HepG2 (cell line): ENCODE data around the gene CNTN5. TPM values are rescaled to one million over a fixed set of nuclear protein-coding genes. Genes with fewer than 3 reads are reported as not detected.

Source experiments
- ATAC-seq: fragments of 200-7000 bp; cut with Tn5 transposase; 3 replicates; pipeline ENCODE4 v1.9.1; 2020; ENCODE audit warnings: mild to moderate bottlenecking, moderate library complexity
- BruUV-seq: library from RNA; stranded (reverse); fragments of 400-500 nt; replicated peaks from 2 replicates; lab custom pipeline; 2021; lab: Mats Ljungman, UMichigan
- CTCF ChIA-PET: fragments of 300-600 bp; formaldehyde crosslinking; extraction: SDS; loops from one replicate; lab custom pipeline; 2021; ENCODE audit warnings: low total read pairs, inconsistent platforms, low intra/inter-chr PET ratio; lab: Yijun Ruan, JAX
- POLR2A ChIA-PET: fragments of 350-600 bp; sonication (Branson Sonifier 250); formaldehyde crosslinking; loops from one replicate; lab custom pipeline; 2020; ENCODE audit warnings: antibody characterized with exemption, inconsistent platforms; lab: Yijun Ruan, JAX
- DNase-seq: peaks from one replicate; pipeline ENCODE4 v3.0.0-alpha.2; 2015; ENCODE audit warnings: low spot score
- FAIRE-seq: peaks from 3 replicates; lab custom pipeline; 2011; peaks lifted over from hg19 to GRCh38; lab: Jason Lieb, UNC
- H2AFZ ChIP-seq: one replicate; pipeline ENCODE4 v1.6.1; 2011; ENCODE audit warnings: low read length, inconsistent platforms
- H3K27ac ChIP-seq: fragments of 300-600 bp; 3 replicates; pipeline ENCODE4 v1.8.0; 2011; ENCODE audit warnings: mixed run types, mild to moderate bottlenecking, mixed read lengths, low read length, inconsistent platforms; ENCODE audit not compliant: insufficient read depth; ENCODE audit errors: extremely low read length
- H3K27me3 ChIP-seq, 2 experiments: fragments of 200-600 bp in 1 of 2; 2 replicates in 1 of 2; 3 replicates in 1 of 2; pipeline versions ENCODE4 v1.6.0 to v1.8.0; 2011; ENCODE audit warnings: low read length in 2 of 2, mild to moderate bottlenecking in 2 of 2, moderate library complexity in 2 of 2, inconsistent platforms in 1 of 2; ENCODE audit not compliant: insufficient read depth in 2 of 2, control insufficient read depth in 1 of 2
- H3K36me3 ChIP-seq, 2 experiments: fragments of 200-600 bp in 1 of 2; replicated peaks in 1 of 2; 2 replicates in 1 of 2; 3 replicates in 1 of 2; pipeline versions ENCODE4 v1.5.1 to v1.8.0; 2011; ENCODE audit warnings: low read length in 2 of 2, inconsistent platforms in 1 of 2; ENCODE audit not compliant: insufficient read depth in 2 of 2, control insufficient read depth in 1 of 2
- H3K4me1 ChIP-seq: 2 replicates; pipeline ENCODE4 v1.5.1; 2012; ENCODE audit warnings: low read length, inconsistent platforms; ENCODE audit not compliant: insufficient read depth
- H3K4me2 ChIP-seq: 2 replicates; pipeline ENCODE4 v1.6.0; 2011; ENCODE audit warnings: low read depth, low read length, inconsistent platforms
- H3K4me3 ChIP-seq, 3 experiments: fragments of 200-600 bp in 1 of 3; sonication (generic), shearing (Covaris generic) in 1 of 3; replicated peaks in 1 of 3; 2 replicates each; pipeline ENCODE4 v1.5.1; 2011 to 2016; ENCODE audit warnings: low read length in 3 of 3, inconsistent platforms in 2 of 3, low read depth in 2 of 3, mild to moderate bottlenecking in 2 of 3, control low read depth in 1 of 3, mixed read lengths in 1 of 3; ENCODE audit not compliant: insufficient read depth in 1 of 3
- H3K79me2 ChIP-seq: one replicate; pipeline ENCODE4 v1.6.1; 2011; ENCODE audit warnings: low read length, inconsistent platforms; ENCODE audit not compliant: insufficient read depth
- H3K9ac ChIP-seq: 2 replicates; pipeline ENCODE4 v1.6.0; 2011; ENCODE audit warnings: mild to moderate bottlenecking, low read depth, low read length, inconsistent platforms; ENCODE audit not compliant: insufficient read depth
- H3K9me3 ChIP-seq: 2 replicates; pipeline ENCODE4 v1.5.1; 2012; ENCODE audit warnings: mild to moderate bottlenecking, low read length
- H4K20me1 ChIP-seq: 2 replicates; pipeline ENCODE4 v1.6.0; 2011; ENCODE audit warnings: inconsistent platforms, mild to moderate bottlenecking, low read length, moderate library complexity; ENCODE audit not compliant: insufficient read depth
- ADNP ChIP-seq: sonication (generic); formaldehyde crosslinking; IDR thresholded peaks from 2 replicates; pipeline ENCODE4 v1.4.0; 2020; ENCODE audit warnings: missing genetic modification reagents
- ARNTL ChIP-seq: sonication (generic); formaldehyde crosslinking; IDR thresholded peaks from 2 replicates; pipeline ENCODE4 v1.4.0; 2020; ENCODE audit warnings: mild to moderate bottlenecking, missing genetic modification reagents
- ATF7 ChIP-seq, 2 experiments: fragments of 450-650 bp in 1 of 2; sonication (generic) in 1 of 2; formaldehyde crosslinking in 1 of 2; IDR thresholded peaks; 2 replicates each; pipeline versions ENCODE4 v1.4.0 to v1.6.1; 2016 to 2020; ENCODE audit warnings: antibody characterized with exemption in 1 of 2, mild to moderate bottlenecking in 1 of 2, missing genetic modification reagents in 1 of 2
- HNF4G ChIP-seq, 2 experiments: sonication (generic) in 1 of 2; formaldehyde crosslinking in 1 of 2; IDR thresholded peaks; 2 replicates each; pipeline versions ENCODE4 v1.4.0 to v1.6.1; 2011 to 2020; ENCODE audit warnings: borderline replicate concordance in 2 of 2, low read depth in 2 of 2, mild to moderate bottlenecking in 2 of 2, low read length in 1 of 2, missing genetic modification reagents in 1 of 2, moderate library complexity in 1 of 2
- KAT7 ChIP-seq: IDR thresholded peaks from 2 replicates; pipeline ENCODE4 v1.6.1; 2018; ENCODE audit warnings: borderline replicate concordance, missing compliant biosample characterization
- LCORL ChIP-seq, 2 experiments: fragments of 450-650 bp in 1 of 2; sonication (generic) in 1 of 2; formaldehyde crosslinking in 1 of 2; IDR thresholded peaks; 2 replicates each; pipeline versions ENCODE4 v1.5.0 to v1.6.1; 2017 to 2020; ENCODE audit warnings: antibody characterized with exemption in 1 of 2, missing genetic modification reagents in 1 of 2
- NCOA2 ChIP-seq: sonication (generic); formaldehyde crosslinking; IDR thresholded peaks from 2 replicates; pipeline ENCODE4 v1.8.0; 2022; ENCODE audit warnings: inconsistent platforms
- SUZ12 ChIP-seq: fragments of 150-350 bp; IDR thresholded peaks from 2 replicates; pipeline ENCODE4 v1.6.1; 2014; ENCODE audit warnings: low read depth, low read length
- ZNF138 ChIP-seq: sonication (generic); formaldehyde crosslinking; IDR thresholded peaks from 2 replicates; pipeline ENCODE4 v1.5.0; 2020; ENCODE audit warnings: mild to moderate bottlenecking, low read depth, missing genetic modification reagents
- ZNF367 ChIP-seq: sonication (generic); formaldehyde crosslinking; IDR thresholded peaks from 2 replicates; pipeline ENCODE4 v1.4.0; 2020; ENCODE audit warnings: missing genetic modification reagents, borderline replicate concordance
- ZNF839 ChIP-seq: sonication (generic); formaldehyde crosslinking; IDR thresholded peaks from 2 replicates; pipeline ENCODE4 v1.4.0; 2020; ENCODE audit warnings: missing genetic modification reagents, mild to moderate bottlenecking, borderline replicate concordance
- WGBS: methylation state at CpG from one replicate; pipeline ENCODE4 v1.1.6; 2017; ENCODE audit warnings: low lambda C conversion rate; 5-methylcytosine and 5-hydroxymethylcytosine counted together
- in situ Hi-C: cut with HindIII; loops from 2 replicates; pipeline ENCODE4 v1.10.0; 2017; ENCODE audit warnings: low pct_unique_long_range_greater_than_20kb; ENCODE audit not compliant: extremely low pct_ligation_motif_present
- intact Hi-C: fragments of 100-400 bp; cut with micrococcal nuclease; formaldehyde crosslinking; loops from one replicate; pipeline ENCODE4 v1.10.0; 2022; ENCODE audit not compliant: unreplicated experiment
- polyA plus RNA-seq, 8 experiments: library from polyadenylated mRNA; depleted of rRNA in 3 of 8; stranded (reverse) in 7 of 8; unstranded in 1 of 8; fragments of >200 nt; fragmentation: Illumina TruSeq in 4 of 8; extraction: Trizol in 4 of 8; gene quantifications; 2 replicates each; pipeline versions ENCODE4 v1.2.1 to v1.2.3, GENCODE V29; 2011 to 2016; ENCODE audit warnings: low read depth in 4 of 8, missing spikeins in 1 of 8, mixed read lengths in 1 of 8; ENCODE audit not compliant: insufficient read depth in 1 of 8
- total RNA-seq, 5 experiments: library from RNA; depleted of rRNA; stranded (reverse); fragments of >200 nt; fragmentation: Illumina TruSeq; extraction: Trizol; gene quantifications; 2 replicates each; pipeline ENCODE4 v1.2.3, GENCODE V29; 2016; ENCODE audit warnings: low read depth in 1 of 5
- TF ChIP-seq, protein P1 (sequence below): sonication (generic); formaldehyde crosslinking; IDR thresholded peaks from 2 replicates; pipeline ENCODE4 v1.4.0; 2020; ENCODE audit warnings: missing genetic modification reagents, borderline replicate concordance
- TF ChIP-seq, protein P2 (sequence below): sonication (generic); formaldehyde crosslinking; IDR thresholded peaks from 2 replicates; pipeline ENCODE4 v1.9.0; 2021; ENCODE audit warnings: missing genetic modification reagents, borderline replicate concordance
- TF ChIP-seq, protein P3 (sequence below): sonication (generic); formaldehyde crosslinking; IDR thresholded peaks from 2 replicates; pipeline ENCODE4 v1.5.1; 2020; ENCODE audit warnings: missing genetic modification reagents, mild to moderate bottlenecking, borderline replicate concordance
- TF ChIP-seq, protein P4 (sequence below): sonication (generic); formaldehyde crosslinking; IDR thresholded peaks from 2 replicates; pipeline ENCODE4 v1.5.1; 2020; ENCODE audit warnings: mild to moderate bottlenecking, missing genetic modification reagents

CNTN5 gene
- total and polyA plus RNA-seq, 2 of the 13 experiments (the other 11 are each of a cell fraction or from before 2014, with no cell fraction given): not detected

DNA sequence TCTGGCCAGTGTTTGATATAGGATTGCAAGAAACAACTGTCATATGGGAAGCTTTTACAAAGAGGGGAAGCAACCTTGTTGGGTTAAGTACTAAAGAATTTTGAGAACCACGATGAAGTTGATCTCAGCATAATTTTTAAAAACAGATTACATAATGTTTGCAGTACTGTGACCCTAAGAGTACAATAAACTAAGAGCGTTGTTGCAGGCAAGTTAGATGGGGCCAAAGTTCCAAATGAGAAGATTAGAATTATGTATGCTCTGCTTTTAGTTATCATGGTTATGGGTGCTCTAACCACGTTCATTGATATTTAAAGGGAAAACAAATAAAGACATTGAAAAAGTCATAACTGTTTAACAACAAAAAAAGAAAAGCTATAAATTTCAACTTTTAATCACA, 177.5 kb downstream of the CNTN5 start:
- no peak for ATAC-seq
- Histone ChIP-seq H2AFZ (no peak overlapping the region), H3K4me3 (no peak overlapping the region), H3K4me2 (no peak overlapping the region), H4K20me1 (no peaks in the 10 kb centered on the region), H3K79me2 (no peaks in the 10 kb centered on the region), H3K9ac (no peak overlapping the region), H3K27ac (no peak overlapping the region), H3K4me1 (no peaks in the 10 kb centered on the region), H3K9me3 (no peaks in the 10 kb centered on the region), H3K36me3 (no peaks in the 10 kb centered on the region), H3K27me3 (no peaks in the 10 kb centered on the region)
- in situ Hi-C loops (no loop called here), intact Hi-C loops (no loop called here)
- TF ChIP-seq KAT7: no peak
- TF ChIP-seq, protein P1, sequence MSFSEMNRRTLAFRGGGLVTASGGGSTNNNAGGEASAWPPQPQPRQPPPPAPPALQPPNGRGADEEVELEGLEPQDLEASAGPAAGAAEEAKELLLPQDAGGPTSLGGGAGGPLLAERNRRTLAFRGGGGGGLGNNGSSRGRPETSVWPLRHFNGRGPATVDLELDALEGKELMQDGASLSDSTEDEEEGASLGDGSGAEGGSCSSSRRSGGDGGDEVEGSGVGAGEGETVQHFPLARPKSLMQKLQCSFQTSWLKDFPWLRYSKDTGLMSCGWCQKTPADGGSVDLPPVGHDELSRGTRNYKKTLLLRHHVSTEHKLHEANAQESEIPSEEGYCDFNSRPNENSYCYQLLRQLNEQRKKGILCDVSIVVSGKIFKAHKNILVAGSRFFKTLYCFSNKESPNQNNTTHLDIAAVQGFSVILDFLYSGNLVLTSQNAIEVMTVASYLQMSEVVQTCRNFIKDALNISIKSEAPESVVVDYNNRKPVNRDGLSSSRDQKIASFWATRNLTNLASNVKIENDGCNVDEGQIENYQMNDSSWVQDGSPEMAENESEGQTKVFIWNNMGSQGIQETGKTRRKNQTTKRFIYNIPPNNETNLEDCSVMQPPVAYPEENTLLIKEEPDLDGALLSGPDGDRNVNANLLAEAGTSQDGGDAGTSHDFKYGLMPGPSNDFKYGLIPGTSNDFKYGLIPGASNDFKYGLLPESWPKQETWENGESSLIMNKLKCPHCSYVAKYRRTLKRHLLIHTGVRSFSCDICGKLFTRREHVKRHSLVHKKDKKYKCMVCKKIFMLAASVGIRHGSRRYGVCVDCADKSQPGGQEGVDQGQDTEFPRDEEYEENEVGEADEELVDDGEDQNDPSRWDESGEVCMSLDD (CRISPR knock-in tag): no peak
- no peak for TF ChIP-seq ZNF839 (CRISPR knock-in tag)
- no peak for TF ChIP-seq LCORL (IDR thresholded peaks at IDR 0.05)
- no peak for TF ChIP-seq LCORL (CRISPR knock-in tag; IDR thresholded peaks at IDR 0.05)
- no peak for TF ChIP-seq HNF4G (IDR thresholded peaks at IDR 0.05; ENCODE audit: borderline replicate concordance, low read depth, low read length)
- no peak for TF ChIP-seq HNF4G (CRISPR knock-in tag; IDR thresholded peaks at IDR 0.05; ENCODE audit: borderline replicate concordance, low read depth)
- no peak for TF ChIP-seq ZNF138 (CRISPR knock-in tag)
- no peak for TF ChIP-seq ATF7 (IDR thresholded peaks at IDR 0.05)
- TF ChIP-seq ATF7 (CRISPR knock-in tag; IDR thresholded peaks at IDR 0.05): no peak
- TF ChIP-seq, protein P2, sequence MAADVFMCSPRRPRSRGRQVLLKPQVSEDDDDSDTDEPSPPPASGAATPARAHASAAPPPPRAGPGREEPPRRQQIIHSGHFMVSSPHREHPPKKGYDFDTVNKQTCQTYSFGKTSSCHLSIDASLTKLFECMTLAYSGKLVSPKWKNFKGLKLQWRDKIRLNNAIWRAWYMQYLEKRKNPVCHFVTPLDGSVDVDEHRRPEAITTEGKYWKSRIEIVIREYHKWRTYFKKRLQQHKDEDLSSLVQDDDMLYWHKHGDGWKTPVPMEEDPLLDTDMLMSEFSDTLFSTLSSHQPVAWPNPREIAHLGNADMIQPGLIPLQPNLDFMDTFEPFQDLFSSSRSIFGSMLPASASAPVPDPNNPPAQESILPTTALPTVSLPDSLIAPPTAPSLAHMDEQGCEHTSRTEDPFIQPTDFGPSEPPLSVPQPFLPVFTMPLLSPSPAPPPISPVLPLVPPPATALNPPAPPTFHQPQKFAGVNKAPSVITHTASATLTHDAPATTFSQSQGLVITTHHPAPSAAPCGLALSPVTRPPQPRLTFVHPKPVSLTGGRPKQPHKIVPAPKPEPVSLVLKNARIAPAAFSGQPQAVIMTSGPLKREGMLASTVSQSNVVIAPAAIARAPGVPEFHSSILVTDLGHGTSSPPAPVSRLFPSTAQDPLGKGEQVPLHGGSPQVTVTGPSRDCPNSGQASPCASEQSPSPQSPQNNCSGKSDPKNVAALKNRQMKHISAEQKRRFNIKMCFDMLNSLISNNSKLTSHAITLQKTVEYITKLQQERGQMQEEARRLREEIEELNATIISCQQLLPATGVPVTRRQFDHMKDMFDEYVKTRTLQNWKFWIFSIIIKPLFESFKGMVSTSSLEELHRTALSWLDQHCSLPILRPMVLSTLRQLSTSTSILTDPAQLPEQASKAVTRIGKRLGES (CRISPR knock-in tag): no peak
- TF ChIP-seq NCOA2 (CRISPR knock-in tag): no peak
- TF ChIP-seq ZNF367 (CRISPR knock-in tag): no peak
- TF ChIP-seq, protein P3, sequence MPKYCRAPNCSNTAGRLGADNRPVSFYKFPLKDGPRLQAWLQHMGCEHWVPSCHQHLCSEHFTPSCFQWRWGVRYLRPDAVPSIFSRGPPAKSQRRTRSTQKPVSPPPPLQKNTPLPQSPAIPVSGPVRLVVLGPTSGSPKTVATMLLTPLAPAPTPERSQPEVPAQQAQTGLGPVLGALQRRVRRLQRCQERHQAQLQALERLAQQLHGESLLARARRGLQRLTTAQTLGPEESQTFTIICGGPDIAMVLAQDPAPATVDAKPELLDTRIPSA (CRISPR knock-in tag): no peak
- TF ChIP-seq ARNTL: no peak
- TF ChIP-seq SUZ12: no peak
- TF ChIP-seq ADNP: no peak
- TF ChIP-seq, protein P4, sequence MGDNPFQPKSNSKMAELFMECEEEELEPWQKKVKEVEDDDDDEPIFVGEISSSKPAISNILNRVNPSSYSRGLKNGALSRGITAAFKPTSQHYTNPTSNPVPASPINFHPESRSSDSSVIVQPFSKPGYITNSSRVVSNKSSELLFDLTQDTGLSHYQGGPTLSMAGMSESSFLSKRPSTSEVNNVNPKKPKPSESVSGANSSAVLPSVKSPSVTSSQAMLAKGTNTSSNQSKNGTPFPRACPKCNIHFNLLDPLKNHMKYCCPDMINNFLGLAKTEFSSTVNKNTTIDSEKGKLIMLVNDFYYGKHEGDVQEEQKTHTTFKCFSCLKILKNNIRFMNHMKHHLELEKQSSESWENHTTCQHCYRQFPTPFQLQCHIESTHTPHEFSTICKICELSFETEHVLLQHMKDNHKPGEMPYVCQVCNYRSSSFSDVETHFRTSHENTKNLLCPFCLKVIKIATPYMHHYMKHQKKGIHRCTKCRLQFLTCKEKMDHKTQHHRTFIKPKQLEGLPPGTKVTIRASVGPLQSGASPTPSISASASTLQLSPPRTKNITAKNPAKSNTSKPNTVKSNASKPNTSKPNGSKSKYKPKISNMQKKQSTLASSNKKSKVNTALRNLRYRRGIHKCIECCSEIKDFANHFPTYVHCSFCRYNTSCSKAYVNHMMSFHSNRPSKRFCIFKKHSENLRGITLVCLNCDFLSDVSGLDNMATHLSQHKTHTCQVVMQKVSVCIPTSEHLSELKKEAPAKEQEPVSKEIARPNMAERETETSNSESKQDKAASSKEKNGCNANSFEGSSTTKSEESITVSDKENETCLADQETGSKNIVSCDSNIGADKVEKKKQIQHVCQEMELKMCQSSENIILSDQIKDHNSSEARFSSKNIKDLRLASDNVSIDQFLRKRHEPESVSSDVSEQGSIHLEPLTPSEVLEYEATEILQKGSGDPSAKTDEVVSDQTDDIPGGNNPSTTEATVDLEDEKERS: no peak
- ChIA-PET POLR2A (no interaction called here), CTCF (no interaction called here)
- no peak for FAIRE-seq
- no peak for DNase-seq
- BruUV-seq: no TSS peak
- 0% methylated on average over 3 of the region's 3 CpGs for WGBS
